Keratinocyte (primary cell): ENCODE measurements around the gene DIP2B.

ENCODE experiments used
- CTCF ChIP-seq, 3 experiments: IDR thresholded peaks in 1 of 3; conservative IDR thresholded peaks in 1 of 3; optimal IDR thresholded peaks in 1 of 3; 2 replicates in 2 of 3; 3 replicates in 1 of 3; pipeline versions ENCODE3 to v1.5.1; 2011; ENCODE audit warnings: low read length in 3 of 3, mild to moderate bottlenecking in 3 of 3, moderate library complexity in 2 of 3, control low read depth in 1 of 3, inconsistent platforms in 1 of 3; ENCODE audit not compliant: insufficient read depth in 2 of 3; ENCODE audit errors: extremely low read depth in 1 of 3
- EZH2 ChIP-seq: IDR thresholded peaks from one replicate; pipeline ENCODE4 v1.6.1; 2012; ENCODE audit warnings: inconsistent platforms, mild to moderate bottlenecking, low read length, moderate library complexity

- no peak for TF ChIP-seq CTCF (optimal IDR thresholded peaks at IDR 0.05 in 1 of 3, IDR thresholded peaks at IDR 0.05 in 1 of 3, conservative IDR thresholded peaks at IDR 0.05 in 1 of 3; ENCODE audit: extremely low read depth in 1 of 3, insufficient read depth in 2 of 3, low read length in 3 of 3)
- no peak for TF ChIP-seq EZH2
Observed at GRCh38 chr12:50528800-50529199, 24.0 kb downstream of the DIP2B start.
